Measurements from ENCODE around the gene FGR. TPM values are rescaled to one million over a fixed set of nuclear protein-coding genes. Genes with fewer than 3 reads are reported as not detected.

The FGR gene
- total RNA-seq, 2 donors from 2014 or later, result 4.0 to 10.8 TPM

DNA sequence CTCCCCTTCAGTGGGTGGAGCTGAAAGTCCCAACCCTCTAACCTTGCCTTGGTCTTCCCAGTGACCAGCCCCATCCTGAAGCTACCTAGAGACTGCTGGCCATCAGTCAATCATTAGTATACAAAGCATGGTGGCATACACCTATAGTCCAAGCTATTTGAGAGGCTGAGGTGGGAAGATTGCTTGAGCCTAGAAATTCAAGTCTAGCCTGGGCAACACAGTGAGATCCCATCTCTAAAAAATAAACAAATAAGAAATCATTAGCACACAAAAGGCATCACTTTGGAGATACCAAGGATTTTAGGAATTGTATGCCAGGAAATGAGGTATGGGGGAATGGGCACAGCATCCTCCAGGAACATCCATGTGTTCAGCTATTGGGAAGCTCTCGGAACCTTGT lies 41.4 kb upstream of the FGR start:
- Histone ChIP-seq H3K4me3 (no peak overlapping the region), H3K9me3 (no peaks in the 10 kb centered on the region), H3K36me3 (no peaks in the 10 kb centered on the region), H3K4me1 (replicated peaks) (peaks cover 5% of the 10 kb centered on the region), H3K27me3 (replicated peaks; ENCODE audit: insufficient read depth) (no peaks in the 10 kb centered on the region), H3K27ac (no peak overlapping the region)
- WGBS, result 100% methylated on average over 1 of the region's 1 CpG
- intact Hi-C loops (cut with DNase I), result no loop called here
- TF ChIP-seq, protein P1, sequence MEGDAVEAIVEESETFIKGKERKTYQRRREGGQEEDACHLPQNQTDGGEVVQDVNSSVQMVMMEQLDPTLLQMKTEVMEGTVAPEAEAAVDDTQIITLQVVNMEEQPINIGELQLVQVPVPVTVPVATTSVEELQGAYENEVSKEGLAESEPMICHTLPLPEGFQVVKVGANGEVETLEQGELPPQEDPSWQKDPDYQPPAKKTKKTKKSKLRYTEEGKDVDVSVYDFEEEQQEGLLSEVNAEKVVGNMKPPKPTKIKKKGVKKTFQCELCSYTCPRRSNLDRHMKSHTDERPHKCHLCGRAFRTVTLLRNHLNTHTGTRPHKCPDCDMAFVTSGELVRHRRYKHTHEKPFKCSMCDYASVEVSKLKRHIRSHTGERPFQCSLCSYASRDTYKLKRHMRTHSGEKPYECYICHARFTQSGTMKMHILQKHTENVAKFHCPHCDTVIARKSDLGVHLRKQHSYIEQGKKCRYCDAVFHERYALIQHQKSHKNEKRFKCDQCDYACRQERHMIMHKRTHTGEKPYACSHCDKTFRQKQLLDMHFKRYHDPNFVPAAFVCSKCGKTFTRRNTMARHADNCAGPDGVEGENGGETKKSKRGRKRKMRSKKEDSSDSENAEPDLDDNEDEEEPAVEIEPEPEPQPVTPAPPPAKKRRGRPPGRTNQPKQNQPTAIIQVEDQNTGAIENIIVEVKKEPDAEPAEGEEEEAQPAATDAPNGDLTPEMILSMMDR (IDR thresholded peaks at IDR 0.05), result no peak
- TF ChIP-seq POLR2A (IDR thresholded peaks at IDR 0.05) (no peak), POLR2AphosphoS5 (IDR thresholded peaks at IDR 0.05) (no peak)
- no peak for DNase-seq (ENCODE audit: low spot score)

DNA sequence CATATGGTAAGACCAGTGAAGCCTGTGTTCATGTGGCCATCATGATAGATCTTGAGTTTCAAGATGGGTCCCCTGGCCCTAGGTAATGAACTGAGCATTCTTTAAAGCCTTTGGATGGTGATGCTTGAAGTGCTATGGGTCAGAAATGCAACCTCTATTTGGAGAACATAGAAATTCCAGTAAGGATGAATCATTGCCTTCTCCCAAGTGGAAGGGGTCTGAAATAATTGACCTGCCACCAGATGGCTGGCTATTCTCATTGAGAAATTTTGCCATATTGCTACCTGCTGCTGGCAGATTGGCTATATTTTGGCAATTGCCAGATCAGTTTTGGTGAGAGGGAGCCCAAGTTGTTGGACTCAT lies 37.7 kb upstream of the FGR start:
- H3K4me1 ChIP-seq (replicated peaks), result peaks cover 6% of the 10 kb centered on the region
- peak overlapping the region; percentile 80 to 86 for H3K27ac ChIP-seq
- intact Hi-C loops (cut with DNase I), result loop anchor here (1.0 kb wide), 1 partner anchor 53 kb away; the partner anchor contains the start of gene FAM76A
- H3K36me3 ChIP-seq, result no peaks in the 10 kb centered on the region
- no peak for DNase-seq (ENCODE audit: low spot score)
- H3K27me3 ChIP-seq (replicated peaks; ENCODE audit: insufficient read depth), result no peaks in the 10 kb centered on the region
- TF ChIP-seq POLR2A (IDR thresholded peaks at IDR 0.05), result no peak
- TF ChIP-seq, protein P1 (IDR thresholded peaks at IDR 0.05), result no peak
- no peak for TF ChIP-seq POLR2AphosphoS5 (IDR thresholded peaks at IDR 0.05)
- H3K4me3 ChIP-seq, result peak overlapping the region in 1 of 2 donors; percentile 37
- no peaks in the 10 kb centered on the region for H3K9me3 ChIP-seq

DNA sequence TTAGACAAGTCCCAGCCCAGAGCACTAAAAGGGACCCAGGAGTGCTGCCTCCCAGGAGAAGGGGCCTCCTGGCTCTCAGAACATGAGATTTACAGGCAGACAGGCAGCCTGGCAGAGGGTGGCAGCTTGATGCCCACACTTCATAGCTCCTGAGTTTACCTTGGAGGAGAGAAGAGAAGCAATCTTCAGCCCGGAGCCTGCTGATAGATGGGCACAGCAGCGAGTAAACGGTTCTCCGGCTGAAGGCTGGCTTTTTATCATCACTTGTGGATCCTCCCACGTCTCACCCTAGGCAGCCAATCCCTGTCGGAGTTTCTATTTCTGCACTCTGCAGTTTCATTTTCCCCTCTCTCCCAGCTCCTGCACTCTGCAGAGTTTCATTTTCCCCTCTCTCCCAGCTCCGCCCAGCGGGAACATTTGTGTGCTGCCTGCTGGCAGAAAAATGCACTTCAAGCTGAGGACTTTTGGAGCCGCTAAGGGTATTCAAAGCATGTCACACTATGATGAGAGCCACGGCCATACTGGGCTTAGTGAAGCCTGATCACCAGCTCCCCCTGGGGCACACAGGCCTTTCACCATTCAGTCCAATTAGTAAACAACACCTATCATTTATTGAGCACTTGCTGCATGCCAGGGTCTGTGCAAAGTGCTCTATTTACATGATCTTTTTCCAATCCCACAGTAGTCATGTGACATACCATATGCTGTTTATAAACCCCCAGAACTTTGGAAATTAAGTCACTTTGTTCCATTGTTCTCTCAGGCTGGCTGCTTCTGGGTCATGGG lies 37.2 kb upstream of the FGR start, which contains the start of gene IFI6:
Gene IFI6, minus strand, starts transcription at position 229 of the 786 bp plus-strand sequence. CDS start 2,878 bp downstream, outside the sequence.
- TF ChIP-seq, protein P1 (IDR thresholded peaks at IDR 0.05), result peak in 3 of 4 experiments; percentile 21 to 56 (median 54)
- peak; percentile 95 for TF ChIP-seq POLR2AphosphoS5 (IDR thresholded peaks at IDR 0.05)
- peak; percentile 45 for TF ChIP-seq POLR2A (IDR thresholded peaks at IDR 0.05)
- H3K4me1 ChIP-seq (replicated peaks), result peaks cover 6% of the 10 kb centered on the region
- no peaks in the 10 kb centered on the region for H3K27me3 ChIP-seq (replicated peaks; ENCODE audit: insufficient read depth)
- intact Hi-C loops (cut with DNase I), result loop anchor here (1.0 kb wide), 1 partner anchor 53 kb away; the partner anchor contains the start of gene FAM76A
- H3K9me3 ChIP-seq, result no peaks in the 10 kb centered on the region
- peak within 1 kb of the TSS; percentile 32 to 37 for H3K4me3 ChIP-seq
- H3K36me3 ChIP-seq, result no peaks in the 10 kb centered on the region
- H3K27ac ChIP-seq, result peak within 1 kb of the TSS; percentile 80 to 86
- WGBS, result under 1% methylated on average over 10 of the region's 10 CpGs
- DNase-seq (ENCODE audit: low spot score), result peak; percentile 87

DNA sequence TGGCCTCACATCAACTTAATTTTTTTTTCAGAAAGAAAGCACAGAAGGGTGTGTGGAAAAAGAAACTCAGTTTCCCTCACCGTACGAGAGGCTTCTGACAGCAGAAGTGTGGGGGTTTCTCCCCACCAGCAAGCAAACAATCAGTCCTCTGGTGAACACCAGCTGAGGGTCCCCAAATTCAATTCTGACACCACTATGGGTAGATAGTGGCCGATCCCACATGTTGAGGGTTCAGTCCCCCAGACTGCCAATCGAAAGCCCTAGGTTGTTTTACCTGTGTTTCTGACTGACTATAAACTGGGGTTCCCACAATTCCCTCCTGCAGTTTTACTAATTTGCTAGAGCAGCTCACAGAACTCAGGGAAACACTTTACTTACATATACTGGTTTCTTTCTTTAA lies 34.9 kb upstream of the FGR start:
- H3K4me1 ChIP-seq (replicated peaks), result peaks cover 6% of the 10 kb centered on the region
- H3K27me3 ChIP-seq (replicated peaks; ENCODE audit: insufficient read depth), result no peaks in the 10 kb centered on the region
- H3K36me3 ChIP-seq, result no peaks in the 10 kb centered on the region
- TF ChIP-seq POLR2A (IDR thresholded peaks at IDR 0.05), result no peak
- TF ChIP-seq POLR2AphosphoS5 (IDR thresholded peaks at IDR 0.05), result no peak
- TF ChIP-seq, protein P1 (IDR thresholded peaks at IDR 0.05), result no peak
- no peak overlapping the region for H3K4me3 ChIP-seq
- no peak for DNase-seq (ENCODE audit: low spot score)
- 88% methylated on average over 4 of the region's 4 CpGs for WGBS
- no peaks in the 10 kb centered on the region for H3K9me3 ChIP-seq
- intact Hi-C loops (cut with DNase I), result no loop called here
- H3K27ac ChIP-seq, result no peak overlapping the region
